ENCODE results near the gene GNAZ. TPM values are rescaled to one million over a fixed set of nuclear protein-coding genes. Genes with fewer than 3 reads are reported as not detected.

Gene GNAZ
- total and polyA plus RNA-seq, 11 donors = 1.1 to 13.9 (median 2.5) TPM

DNA sequence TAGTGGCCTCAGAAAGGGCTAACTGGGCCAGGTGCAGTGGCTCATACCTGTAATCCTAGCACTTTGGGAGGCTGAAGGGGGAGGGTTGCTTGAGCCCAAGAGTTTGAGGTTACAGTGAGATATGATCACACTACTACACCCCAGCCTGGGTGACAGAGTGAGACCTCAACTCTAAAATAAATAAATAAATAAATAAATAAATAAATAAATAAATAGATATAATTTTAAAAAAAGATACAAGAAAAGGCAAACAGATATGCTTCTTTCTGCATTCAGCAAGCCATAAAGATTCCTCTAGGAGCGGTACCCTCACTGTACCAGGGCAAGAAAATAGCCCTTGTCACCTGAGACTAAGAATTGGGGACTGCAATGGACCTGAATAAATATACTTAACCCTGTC, 72.8 kb downstream of the GNAZ start:
- no peaks in the 10 kb centered on the region for H3K36me3 ChIP-seq
- WGBS, 4 donors = 94 to 100% (median 99%) methylated on average over 1 of the region's 1 CpG
- H3K4me1 ChIP-seq = peaks cover 0 to 45% (median 25%) of the 10 kb centered on the region in 12 donors
- H3K27me3 ChIP-seq = peaks cover 0 to 13% (median 0%) of the 10 kb centered on the region in 9 donors
- H3K9me3 ChIP-seq = no peaks in the 10 kb centered on the region
- intact Hi-C loops (cut with DNase I) = no loop called here
- TF ChIP-seq POLR2A (IDR thresholded peaks at IDR 0.05) = no peak
- TF ChIP-seq, protein P1, sequence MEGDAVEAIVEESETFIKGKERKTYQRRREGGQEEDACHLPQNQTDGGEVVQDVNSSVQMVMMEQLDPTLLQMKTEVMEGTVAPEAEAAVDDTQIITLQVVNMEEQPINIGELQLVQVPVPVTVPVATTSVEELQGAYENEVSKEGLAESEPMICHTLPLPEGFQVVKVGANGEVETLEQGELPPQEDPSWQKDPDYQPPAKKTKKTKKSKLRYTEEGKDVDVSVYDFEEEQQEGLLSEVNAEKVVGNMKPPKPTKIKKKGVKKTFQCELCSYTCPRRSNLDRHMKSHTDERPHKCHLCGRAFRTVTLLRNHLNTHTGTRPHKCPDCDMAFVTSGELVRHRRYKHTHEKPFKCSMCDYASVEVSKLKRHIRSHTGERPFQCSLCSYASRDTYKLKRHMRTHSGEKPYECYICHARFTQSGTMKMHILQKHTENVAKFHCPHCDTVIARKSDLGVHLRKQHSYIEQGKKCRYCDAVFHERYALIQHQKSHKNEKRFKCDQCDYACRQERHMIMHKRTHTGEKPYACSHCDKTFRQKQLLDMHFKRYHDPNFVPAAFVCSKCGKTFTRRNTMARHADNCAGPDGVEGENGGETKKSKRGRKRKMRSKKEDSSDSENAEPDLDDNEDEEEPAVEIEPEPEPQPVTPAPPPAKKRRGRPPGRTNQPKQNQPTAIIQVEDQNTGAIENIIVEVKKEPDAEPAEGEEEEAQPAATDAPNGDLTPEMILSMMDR (IDR thresholded peaks at IDR 0.05) = no peak
- no peak overlapping the region for H3K27ac ChIP-seq
- H3K4me3 ChIP-seq = no peak overlapping the region
- no peak for DNase-seq
- no peak for ATAC-seq

DNA sequence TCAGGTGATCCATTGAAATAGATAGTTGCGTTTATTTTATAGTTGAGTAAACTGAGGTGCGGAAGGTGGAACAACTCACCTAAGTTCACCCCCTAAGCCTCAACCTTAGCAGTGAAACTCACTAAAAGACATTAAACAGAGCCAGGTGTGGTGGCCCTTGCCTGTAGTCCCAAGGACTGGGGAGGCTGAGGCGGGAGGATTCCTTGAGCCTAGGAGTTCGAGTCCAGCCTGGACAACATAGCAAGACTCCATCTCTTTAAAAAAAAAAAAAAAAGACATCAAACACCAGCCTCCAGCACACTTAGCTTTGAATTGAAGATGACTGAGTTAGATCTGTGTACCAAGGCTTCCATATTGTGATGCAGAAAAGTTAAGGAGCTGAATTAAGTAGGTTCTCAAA, 74.1 kb downstream of the GNAZ start:
- H3K27me3 ChIP-seq = peaks cover 0 to 13% (median 0%) of the 10 kb centered on the region in 9 donors
- no peaks in the 10 kb centered on the region for H3K36me3 ChIP-seq
- H3K27ac ChIP-seq = peak overlapping the region in 1 of 12 donors; percentile 81
- intact Hi-C loops (cut with DNase I) = no loop called here
- TF ChIP-seq, protein P1 (IDR thresholded peaks at IDR 0.05) = no peak
- no peak for TF ChIP-seq POLR2A (IDR thresholded peaks at IDR 0.05)
- H3K4me3 ChIP-seq = peak overlapping the region in 4 of 12 donors; percentile 41 to 62 (median 56)
- H3K4me1 ChIP-seq = peaks cover 0 to 39% (median 23%) of the 10 kb centered on the region in 12 donors
- H3K9me3 ChIP-seq = no peaks in the 10 kb centered on the region
- WGBS, 4 donors = 93 to 98% (median 95%) methylated on average over 4 of the region's 4 CpGs
- ATAC-seq (no peak), DNase-seq (peak in 1 of 5 donors; percentile 12)

DNA sequence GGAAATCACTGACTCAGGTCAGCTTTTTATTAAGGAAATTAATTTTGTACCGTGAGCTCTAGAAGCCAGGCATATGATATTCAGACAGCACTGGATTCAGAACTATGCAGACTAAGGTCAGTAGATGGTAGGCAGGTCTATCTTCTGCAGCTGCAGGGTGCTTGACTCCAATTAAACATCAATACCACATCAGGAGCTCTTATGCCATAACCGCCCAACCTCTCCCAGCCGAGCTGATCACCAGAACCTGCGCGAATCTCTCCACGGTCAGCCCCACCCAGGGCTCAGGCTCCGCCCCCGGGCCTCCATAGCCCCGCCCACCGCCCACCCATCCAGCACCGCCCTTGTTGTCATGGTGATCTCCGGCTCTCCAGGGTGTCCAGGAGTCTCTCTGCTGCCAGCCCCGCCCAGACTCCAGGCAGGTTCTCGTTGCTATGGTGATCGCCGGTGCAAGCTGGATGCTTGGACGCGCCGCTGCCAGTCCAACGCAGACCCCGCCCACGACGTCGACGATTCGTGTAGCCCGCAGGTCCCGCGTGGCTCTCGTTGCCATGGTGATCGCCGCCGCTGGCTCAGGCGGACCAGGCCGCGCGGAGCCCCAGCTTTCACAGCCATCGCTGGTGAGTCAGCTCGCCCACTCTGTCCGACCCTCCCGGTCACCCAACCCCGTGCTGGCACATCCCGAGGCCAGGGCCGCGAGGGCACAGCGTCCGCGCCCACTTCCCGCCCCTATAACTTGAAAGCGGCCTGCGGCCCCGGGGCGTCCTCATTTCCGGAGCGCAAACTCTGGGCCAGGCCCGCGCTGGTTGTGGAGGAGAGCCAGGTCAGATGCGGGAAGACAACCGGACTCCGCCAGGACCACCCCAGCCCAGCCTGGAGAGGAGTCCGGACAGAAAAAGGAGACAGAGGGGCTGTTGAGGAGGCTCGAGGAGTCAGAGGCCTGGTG, 74.9 kb downstream of the GNAZ start, which contains the start of gene RAB36:
RAB36 (plus strand) TSS at position 546 of the 946 bp plus-strand sequence. CDS start 1,140 bp downstream, outside the sequence.
- 9 to 18% (median 11%) methylated on average over 30 to 62 of the region's 62 CpGs for WGBS, 4 donors
- H3K4me1 ChIP-seq = peaks cover 0 to 39% (median 24%) of the 10 kb centered on the region in 12 donors
- peak; percentile 57 to 84 (median 82) for ATAC-seq

More for the DNA sequence above, 74.9 kb downstream of the GNAZ start, which contains the start of gene RAB36:
- H3K4me3 ChIP-seq = peak within 1 kb of the TSS; percentile 14 to 62 (median 50)
- intact Hi-C loops (cut with DNase I) = no loop called here
- DNase-seq = peak; percentile 94 to 97 (median 97)
- H3K9me3 ChIP-seq = no peaks in the 10 kb centered on the region
- no peaks in the 10 kb centered on the region for H3K36me3 ChIP-seq
- H3K27me3 ChIP-seq = peaks cover 0 to 13% (median 0%) of the 10 kb centered on the region in 9 donors
- TF ChIP-seq, protein P1 (IDR thresholded peaks at IDR 0.05) = no peak
- TF ChIP-seq POLR2A (IDR thresholded peaks at IDR 0.05) = no peak
- peak within 1 kb of the TSS in 9 of 12 donors; percentile 38 to 81 (median 61) for H3K27ac ChIP-seq
